Bronchial epithelial cell (primary cell): ENCODE data around the gene CISH. TPM values are rescaled to one million over a fixed set of nuclear protein-coding genes. Genes with fewer than 3 reads are reported as not detected.

Source experiments
- DNase-seq: peaks from one replicate; pipeline ENCODE4 v3.0.0-alpha.2; 2010; ENCODE audit warnings: low read depth
- FAIRE-seq: peaks from 2 replicates; lab custom pipeline; 2011; peaks lifted over from hg19 to GRCh38; lab: Jason Lieb, UNC
- H3K27me3 ChIP-seq: 2 replicates; pipeline ENCODE4 v1.5.1; 2011; ENCODE audit warnings: low read length; ENCODE audit not compliant: control insufficient read depth, insufficient read depth
- H3K36me3 ChIP-seq: 2 replicates; pipeline ENCODE4 v1.5.1; 2011; ENCODE audit warnings: low read length; ENCODE audit not compliant: control insufficient read depth, insufficient read depth
- H3K4me3 ChIP-seq: 2 replicates; pipeline ENCODE4 v1.5.1; 2011; ENCODE audit warnings: mild to moderate bottlenecking, low read depth, low read length, control low read depth
- total RNA-seq: library from RNA; depleted of rRNA; stranded (reverse); fragments of >200 nt; gene quantifications from 2 replicates; pipeline ENCODE4 v1.2.1, GENCODE V29; 2014
- TF ChIP-seq, protein P1 (sequence below): IDR thresholded peaks from 2 replicates; pipeline ENCODE4 v1.5.1; 2011; ENCODE audit warnings: mild to moderate bottlenecking, moderate library complexity, low read length, control low read depth, inconsistent platforms; ENCODE audit not compliant: insufficient read depth, severe bottlenecking

The CISH gene
- total RNA-seq, 1 donor from 2014 or later = 0.26 TPM

DNA sequence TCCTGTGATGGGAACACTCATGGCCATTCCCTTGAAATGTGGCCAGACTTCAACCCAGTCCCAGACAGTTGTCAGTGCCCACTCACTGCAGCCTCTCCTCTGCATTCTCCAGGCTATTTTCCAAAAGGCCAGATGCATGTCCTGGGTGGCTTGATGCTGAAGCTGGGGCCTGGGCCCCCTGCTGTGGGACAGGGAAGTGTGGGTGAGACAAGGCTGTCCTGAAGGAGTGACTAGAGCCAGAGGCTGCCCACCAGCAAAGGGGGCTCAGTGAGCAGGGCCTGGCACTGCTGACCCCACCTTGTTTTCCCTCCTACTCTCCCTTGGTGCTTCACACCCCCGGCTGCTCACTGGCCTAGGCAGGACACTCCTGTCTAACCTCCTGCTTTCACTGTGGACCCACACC is 11.9 kb downstream of the CISH start:
- no peak for FAIRE-seq
- H3K27me3 ChIP-seq = no peaks in the 10 kb centered on the region
- no peaks in the 10 kb centered on the region for H3K36me3 ChIP-seq
- H3K4me3 ChIP-seq = no peak overlapping the region
- DNase-seq = no peak
- TF ChIP-seq, protein P1, sequence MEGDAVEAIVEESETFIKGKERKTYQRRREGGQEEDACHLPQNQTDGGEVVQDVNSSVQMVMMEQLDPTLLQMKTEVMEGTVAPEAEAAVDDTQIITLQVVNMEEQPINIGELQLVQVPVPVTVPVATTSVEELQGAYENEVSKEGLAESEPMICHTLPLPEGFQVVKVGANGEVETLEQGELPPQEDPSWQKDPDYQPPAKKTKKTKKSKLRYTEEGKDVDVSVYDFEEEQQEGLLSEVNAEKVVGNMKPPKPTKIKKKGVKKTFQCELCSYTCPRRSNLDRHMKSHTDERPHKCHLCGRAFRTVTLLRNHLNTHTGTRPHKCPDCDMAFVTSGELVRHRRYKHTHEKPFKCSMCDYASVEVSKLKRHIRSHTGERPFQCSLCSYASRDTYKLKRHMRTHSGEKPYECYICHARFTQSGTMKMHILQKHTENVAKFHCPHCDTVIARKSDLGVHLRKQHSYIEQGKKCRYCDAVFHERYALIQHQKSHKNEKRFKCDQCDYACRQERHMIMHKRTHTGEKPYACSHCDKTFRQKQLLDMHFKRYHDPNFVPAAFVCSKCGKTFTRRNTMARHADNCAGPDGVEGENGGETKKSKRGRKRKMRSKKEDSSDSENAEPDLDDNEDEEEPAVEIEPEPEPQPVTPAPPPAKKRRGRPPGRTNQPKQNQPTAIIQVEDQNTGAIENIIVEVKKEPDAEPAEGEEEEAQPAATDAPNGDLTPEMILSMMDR = no peak

DNA sequence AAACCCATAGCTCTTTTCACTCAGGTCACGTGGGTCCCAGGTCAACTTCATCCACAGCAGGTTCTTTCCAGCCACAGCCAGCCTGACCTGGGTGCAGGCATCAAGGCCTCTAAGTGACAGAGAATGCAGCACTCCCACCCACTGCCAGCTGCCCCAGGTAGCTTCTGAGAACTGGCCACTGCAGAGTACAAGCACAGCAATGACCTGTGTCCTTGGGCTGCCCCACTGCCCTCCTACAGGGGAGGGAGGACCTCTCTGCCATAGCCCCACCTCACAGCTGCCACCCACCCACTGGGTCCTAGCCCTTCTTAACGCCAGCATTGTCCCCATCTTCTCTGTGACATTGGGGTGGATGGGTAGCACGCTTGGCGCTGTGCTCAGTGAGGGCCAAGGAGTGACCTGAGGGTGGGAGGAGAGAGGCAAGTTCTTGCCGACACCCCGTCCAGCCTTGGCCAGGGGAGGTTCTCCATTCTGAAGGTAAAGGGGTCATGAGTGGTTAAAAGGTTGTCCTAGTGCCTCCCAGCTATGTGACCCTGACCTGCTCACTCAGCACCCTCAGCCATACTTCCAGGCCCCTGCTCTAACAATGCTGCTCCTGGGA is 12.4 kb downstream of the CISH start:
- no peaks in the 10 kb centered on the region for H3K36me3 ChIP-seq
- TF ChIP-seq, protein P1 = no peak
- no peak for FAIRE-seq
- H3K27me3 ChIP-seq = no peaks in the 10 kb centered on the region
- DNase-seq = no peak
- H3K4me3 ChIP-seq = no peak overlapping the region

DNA sequence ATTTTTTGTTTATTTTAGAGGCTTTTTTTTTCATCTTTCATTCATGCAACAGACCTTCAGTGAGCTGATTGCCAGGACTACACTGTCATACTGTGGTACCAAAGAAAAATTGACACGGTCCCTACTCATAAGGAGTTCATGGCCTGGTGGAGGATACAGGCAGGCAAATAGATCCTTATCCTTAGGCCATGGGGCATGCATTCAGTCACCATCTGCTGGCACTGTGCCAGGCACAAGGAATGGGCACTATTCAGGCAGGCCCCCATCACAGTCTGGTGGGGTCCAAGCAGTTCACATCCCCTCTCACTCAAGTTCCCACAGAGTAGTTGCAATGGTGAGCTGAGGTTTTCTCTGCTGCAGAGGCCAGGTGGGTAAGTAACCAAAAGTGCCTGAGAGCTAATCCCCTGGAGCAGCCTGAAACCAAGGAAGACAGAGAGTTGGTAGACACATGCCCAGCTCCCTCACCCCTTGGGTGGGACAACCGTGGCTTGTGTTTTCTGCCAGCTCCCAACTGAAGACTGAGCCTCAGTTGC is 17.3 kb downstream of the CISH start:
- Histone ChIP-seq H3K4me3 (no peak overlapping the region), H3K27me3 (no peaks in the 10 kb centered on the region), H3K36me3 (no peaks in the 10 kb centered on the region)
- FAIRE-seq (no peak), DNase-seq (no peak)
- TF ChIP-seq, protein P1 = no peak

DNA sequence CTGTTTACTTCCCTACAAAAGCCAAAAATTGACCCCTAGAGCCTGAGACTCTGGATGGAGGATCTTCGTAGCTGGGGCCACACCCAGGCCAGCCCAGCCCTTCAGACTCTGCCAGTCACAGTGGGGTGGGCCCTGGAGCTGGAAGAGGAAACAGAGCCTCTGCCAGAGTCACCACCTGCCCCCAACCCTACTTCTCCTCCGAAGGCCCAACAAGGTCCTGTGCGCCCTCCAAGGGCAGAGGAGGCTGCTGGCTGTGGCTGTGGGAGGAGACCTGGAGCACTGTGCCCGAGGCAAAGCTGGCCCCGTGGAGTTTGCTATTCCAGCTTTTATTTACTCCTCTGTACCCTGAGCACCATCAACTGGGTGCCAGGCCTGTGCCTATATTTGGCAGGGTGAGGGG is 19.0 kb downstream of the CISH start:
- no peaks in the 10 kb centered on the region for H3K36me3 ChIP-seq
- H3K27me3 ChIP-seq = no peaks in the 10 kb centered on the region
- TF ChIP-seq, protein P1 = no peak
- FAIRE-seq = no peak
- DNase-seq = no peak
- no peak overlapping the region for H3K4me3 ChIP-seq

DNA sequence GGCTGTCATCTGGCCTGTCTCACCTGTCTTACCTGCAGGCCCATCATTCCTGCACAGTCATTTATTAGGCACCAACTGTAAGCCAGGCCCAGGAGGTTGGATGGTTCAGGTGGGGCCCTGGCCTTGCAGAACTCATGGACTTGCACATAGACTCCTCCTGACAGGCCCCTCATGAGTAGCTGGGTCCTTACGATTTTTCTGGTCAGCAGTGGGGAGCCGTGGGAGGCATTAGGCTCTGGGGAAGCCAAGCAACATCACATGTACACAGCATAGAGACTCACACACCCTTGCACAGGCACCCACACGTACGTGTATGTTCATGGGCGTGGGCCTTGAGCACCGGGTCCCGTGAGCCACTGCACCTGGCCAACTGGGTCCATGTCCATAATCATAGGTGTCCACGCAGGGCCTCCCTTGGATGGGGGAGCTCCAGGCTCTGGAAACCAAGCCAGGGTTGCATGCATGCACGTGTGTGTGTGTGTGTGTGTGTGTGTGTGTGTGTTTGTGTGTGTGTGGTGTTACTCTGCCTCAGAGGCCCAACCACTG is 20.3 kb downstream of the CISH start:
- Histone ChIP-seq H3K4me3 (no peak overlapping the region), H3K27me3 (no peaks in the 10 kb centered on the region), H3K36me3 (no peaks in the 10 kb centered on the region)
- DNase-seq = no peak
- FAIRE-seq = no peak
- TF ChIP-seq, protein P1 = no peak
